HG03439 (cell line): ENCODE data around the gene MFGE8.

Source experiments
- ATAC-seq: cut with Tn5 transposase; IDR thresholded peaks from one replicate; pipeline ENCODE4 v1.9.1; 2021; ENCODE audit warnings: mild to moderate bottlenecking, moderate library complexity; ENCODE audit not compliant: unreplicated experiment

MFGE8 gene

DNA sequence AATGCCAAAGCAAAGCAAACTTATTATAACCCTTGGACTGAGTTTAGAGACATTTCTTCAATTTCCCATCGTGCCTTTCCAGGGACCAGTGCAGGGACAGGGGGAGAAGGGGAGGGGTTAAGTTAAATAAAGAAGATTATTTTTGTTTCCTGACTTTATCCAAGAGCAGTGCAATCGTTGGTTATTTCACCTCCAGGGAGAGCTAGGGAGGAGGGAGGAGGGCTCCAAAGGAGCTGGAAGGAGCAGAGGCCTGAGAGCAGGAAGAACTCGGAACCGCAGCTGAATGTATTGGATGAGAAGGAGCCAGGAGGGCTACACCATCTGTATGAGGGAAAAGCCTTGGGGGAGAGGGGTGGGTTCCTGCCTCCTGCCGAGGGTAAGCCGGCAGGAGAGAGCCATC is 38.5 kb downstream of the MFGE8 start:
- no peak for ATAC-seq

DNA sequence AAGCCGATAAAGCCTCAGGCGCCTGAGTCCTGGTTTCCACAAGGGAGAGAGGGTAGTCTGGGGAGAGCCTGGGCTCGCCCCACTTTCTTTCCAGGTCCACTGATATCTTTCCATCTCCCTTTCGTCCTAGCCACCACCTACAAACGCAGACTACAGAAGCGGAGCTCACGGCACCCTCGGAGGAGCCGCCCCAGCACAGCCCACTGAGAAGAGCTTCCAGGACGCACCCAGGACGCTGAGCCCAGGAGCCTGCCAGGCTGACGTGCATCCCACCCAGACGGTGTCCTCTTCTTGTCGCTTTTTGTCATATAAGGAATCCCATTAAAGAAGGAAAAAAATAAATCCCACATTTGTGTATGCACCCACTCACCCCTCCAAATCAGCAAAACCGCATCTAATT is 38.9 kb downstream of the MFGE8 start:
- ATAC-seq, result no peak

DNA sequence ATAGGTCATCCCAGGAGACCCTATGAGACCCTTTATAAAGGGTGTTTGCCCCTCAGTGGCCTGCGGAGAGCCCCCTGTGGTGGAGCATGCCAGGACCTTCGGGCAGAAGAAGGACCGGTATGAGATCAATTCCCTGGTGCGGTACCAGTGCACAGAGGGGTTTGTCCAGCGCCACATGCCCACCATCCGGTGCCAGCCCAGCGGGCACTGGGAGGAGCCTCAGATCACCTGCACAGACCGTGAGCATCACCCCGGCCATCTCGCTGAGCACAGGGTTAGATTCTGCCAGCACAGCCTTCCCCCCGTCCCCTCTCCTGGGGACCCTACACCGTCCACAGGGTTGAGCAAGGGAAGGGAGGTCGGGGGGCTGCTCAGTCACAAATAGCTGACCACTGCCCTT is 39.4 kb downstream of the MFGE8 start:
- ATAC-seq, result no peak

DNA sequence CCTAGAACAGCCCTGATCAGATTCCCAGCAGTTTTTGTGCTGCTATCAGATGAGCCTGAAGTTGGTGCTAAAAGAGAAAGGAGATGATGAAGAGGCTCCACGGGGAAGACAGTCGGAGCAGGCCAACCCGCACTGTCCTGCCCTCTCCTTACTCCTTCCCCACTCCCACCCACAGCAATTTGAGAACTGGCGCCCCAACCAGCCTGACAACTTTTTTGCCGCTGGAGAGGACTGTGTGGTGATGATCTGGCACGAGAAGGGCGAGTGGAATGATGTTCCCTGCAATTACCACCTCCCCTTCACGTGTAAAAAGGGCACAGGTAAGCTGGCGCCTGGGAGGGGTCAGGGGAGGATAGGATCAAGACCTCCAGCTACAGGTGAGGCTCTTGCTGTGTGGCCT is 40.5 kb downstream of the MFGE8 start:
- ATAC-seq, result no peak

DNA sequence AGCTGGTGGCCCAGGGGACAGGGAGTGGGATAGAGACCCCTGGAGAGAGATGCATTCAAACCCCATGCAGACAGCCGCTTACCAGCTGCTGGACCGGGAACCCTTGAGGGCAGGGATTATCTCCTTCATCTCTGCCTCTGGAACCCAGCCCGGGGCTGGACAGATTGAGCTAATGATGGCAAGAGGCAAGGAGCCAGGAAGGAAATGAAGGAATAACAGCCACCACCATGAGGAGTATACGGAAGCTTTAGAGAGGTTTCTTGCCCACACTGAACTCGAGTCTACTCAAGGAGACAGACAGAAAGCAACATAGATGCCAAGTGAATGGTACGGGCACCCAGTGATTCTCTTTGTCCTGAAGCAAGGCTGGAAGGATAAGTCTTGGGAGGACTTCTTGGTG is 41.1 kb downstream of the MFGE8 start:
- ATAC-seq, result no peak

DNA sequence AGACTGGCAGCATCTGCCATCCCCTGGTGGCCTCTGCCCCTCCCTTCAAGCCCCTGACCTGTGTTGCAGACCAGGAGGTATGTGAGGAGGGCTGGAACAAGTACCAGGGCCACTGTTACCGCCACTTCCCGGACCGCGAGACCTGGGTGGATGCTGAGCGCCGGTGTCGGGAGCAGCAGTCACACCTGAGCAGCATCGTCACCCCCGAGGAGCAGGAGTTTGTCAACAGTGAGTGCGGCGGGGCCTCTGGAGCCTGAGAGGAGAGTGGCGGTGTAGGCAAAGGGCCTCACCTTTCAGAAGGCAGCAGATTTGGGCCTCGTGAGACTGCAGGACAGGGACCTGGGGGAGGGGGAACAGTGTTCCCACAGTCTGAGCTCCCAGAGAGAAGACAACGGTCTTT is 41.9 kb downstream of the MFGE8 start:
- ATAC-seq, result no peak

DNA sequence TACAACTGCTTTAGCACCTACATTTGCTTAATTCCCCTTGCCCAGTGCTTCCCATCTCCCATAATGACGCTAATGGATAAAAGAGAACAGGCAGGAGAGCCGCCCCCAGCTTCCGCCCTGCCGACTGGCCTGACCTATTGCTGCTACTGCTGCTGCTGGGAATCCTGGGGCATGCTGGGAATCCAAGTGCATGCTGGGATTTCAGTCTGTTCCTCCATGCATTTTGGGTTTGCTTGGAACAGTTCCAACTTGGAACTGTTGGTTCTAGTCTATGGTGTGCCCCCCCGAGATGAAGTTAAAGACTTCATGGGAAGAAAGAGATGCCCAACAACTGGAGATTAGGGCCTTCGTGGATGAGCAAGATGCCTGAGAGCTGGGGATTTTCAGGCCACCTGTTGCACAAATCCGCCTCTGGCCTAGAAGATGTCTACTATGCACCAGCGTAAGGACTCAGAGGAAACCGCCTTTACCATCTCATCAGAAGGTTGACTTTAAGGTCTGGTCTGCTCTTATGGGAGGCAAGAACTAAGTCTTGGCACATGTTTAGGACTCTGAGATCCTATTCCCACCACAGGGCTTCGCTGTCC is 46.8 kb downstream of the MFGE8 start:
- no peak for ATAC-seq

DNA sequence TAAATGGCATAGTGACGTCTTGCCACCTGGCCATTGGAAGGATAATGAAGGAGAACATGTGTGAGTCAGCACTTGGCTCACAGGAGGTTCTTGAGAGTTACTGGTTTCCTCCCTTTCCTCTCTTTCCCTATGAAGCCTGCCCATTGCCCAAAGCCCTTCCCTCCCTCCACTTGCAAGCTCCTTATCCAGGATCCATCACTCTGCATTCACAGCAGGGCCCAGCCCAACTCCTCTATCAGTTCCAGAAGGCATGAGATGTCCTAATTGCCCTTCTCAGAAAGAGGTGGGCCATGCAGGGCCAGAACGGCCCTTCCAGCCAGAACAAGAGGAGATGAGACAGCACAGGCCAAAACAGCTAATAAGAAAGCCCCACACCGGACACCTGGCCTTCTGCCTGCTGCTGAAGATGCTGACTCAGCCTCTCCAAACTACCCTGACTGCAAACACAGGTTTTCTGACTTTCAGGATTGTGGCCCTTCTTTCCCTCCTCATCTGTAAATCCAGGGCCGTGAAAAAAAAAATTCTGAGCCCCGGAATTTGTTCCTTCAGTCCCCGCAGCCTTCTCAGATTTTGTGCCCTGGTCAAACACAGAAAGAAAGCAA is 47.6 kb downstream of the MFGE8 start:
- ATAC-seq, result no peak

DNA sequence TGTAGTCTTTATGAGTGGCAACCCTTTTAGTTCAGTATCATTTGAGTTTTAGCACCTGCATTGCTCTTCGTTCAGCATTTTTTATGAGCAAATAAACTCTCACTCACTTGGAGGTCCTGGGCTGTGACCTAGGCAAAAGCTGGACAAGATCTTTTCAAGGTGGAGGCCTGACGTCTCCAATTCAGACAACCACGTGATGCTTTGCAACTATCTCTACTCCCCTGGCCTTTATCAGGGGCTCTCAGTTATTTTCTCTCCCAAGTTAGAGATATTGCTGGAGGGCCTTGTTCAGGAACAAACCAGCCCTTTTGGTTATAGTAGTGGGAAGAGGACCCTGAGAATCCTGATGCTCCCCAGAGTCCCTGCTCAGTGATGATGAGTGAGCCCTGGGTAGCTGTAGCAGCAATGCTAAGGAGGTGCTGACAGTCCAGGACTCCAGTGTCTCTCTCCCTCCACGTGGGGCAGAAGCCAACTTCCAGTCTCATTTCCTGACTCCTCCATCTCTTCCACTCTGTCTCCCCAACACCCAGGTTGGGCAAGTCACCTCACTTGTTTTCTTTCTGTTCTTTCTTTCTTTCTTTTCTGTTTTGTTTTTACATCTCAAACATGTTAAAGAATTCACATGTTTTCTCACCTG is 48.2 kb downstream of the MFGE8 start:
- ATAC-seq, result no peak

DNA sequence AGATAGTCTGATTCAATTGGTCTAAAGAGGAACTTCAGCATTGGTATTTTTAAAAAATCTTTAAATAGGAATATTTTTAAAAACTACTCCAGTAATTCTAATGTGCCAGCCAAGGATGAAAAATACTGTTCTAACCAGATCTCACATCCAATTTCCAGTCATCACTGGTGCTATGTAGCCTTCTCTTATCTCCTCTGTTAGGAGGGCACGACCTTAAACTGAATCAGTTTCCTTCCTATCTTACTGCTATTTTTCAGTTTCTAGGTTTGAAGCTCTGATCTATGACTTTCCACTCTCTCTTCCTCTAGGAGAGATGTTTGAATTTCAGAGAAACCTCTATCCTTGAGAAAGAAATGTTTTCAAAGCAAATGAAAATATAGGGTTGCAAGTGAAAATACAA is 49.8 kb downstream of the MFGE8 start:
- no peak for ATAC-seq

DNA sequence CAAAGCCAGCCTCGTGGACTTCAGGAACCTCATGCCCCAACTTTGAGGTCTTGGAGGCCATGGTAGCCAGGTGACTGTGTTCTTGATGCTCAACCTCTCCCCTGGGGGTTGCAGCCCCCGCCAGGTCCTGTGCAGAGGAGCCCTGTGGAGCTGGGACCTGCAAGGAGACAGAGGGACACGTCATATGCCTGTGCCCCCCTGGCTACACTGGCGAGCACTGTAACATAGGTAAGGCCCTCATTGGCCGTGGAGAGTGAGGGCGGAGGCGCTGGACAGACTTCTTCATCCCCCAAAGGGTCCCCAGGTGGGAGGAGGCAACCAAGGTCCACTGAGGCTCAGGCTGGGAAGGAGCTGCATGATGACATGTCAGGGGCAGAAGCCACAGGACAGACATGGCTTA is 53.0 kb downstream of the MFGE8 start:
- ATAC-seq, result no peak

DNA sequence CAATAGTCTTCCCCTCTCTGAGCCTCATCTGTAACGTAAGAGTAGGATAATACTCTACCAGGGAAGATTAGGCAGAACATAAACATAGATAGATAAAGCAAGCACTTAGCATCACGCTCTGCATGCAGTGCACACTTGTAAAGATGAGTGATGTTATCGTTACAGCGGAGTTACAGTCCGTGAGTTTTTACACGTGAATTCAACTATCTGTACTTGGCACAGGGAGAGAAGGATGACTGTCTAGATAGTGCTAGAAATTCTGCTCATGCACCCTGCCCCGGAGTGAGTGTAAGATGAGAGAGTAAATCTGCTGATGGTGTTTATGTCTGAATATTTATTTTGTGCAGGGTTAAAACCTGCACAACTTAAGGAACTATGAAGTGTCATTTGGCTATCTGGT is 53.6 kb downstream of the MFGE8 start:
- no peak for ATAC-seq

DNA sequence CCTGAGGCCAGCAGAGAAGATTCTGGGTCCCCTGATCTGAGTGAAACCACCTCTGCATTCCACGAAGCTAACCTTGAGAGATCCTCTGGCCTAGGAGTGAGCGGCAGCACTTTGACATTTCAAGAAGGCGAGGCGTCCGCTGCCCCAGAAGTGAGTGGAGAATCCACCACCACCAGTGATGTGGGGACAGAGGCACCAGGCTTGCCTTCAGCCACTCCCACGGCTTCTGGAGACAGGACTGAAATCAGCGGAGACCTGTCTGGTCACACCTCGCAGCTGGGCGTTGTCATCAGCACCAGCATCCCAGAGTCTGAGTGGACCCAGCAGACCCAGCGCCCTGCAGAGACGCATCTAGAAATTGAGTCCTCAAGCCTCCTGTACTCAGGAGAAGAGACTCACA is 54.2 kb downstream of the MFGE8 start:
- no peak for ATAC-seq

DNA sequence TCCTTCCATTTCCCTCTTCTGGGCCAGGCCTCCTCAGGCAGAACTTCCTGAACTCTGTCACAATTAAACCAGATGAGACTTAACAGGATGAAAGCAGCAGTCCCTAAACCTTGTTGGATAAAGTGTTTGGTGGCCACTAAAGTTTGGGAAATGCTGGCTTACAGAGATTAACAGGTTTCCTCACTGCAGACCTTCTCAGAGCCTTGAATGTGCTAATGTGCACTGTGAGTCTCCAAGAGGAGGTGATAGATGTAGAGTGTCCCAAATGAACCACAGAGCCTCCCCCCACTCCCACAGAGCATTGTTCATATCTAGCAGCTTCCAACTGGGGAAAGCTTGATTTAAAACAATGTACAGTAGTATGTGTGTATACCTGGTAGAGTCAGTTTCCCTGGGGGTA is 60.7 kb downstream of the MFGE8 start:
- no peak for ATAC-seq

DNA sequence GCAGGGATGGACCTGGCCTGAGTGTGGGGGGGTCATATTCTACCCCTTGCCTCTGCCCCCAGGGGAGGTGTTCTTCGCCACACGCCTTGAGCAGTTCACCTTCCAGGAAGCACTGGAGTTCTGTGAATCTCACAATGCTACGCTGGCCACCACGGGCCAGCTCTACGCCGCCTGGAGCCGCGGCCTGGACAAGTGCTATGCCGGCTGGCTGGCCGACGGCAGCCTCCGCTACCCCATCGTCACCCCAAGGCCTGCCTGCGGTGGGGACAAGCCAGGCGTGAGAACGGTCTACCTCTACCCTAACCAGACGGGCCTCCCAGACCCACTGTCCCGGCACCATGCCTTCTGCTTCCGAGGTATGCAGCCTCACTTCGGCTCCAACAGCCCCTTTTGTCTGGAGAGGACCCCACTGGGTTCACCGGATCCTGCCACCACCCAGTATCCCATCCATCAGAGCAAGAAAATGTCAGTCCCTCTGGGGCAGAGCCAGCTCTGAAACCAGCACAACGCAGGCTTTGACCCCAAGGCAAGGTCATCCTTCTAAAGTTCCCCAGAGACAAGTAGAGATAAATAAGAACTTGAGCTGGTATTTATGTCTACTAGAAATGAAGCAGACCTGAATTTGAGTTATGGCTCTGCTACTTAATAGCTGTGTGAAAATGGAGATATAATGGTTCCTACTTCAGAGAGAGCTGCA is 63.7 kb downstream of the MFGE8 start:
- ATAC-seq, result no peak
